ENCODE data around the gene INTS1. TPM values are rescaled to one million over a fixed set of nuclear protein-coding genes. Genes with fewer than 3 reads are reported as not detected.

INTS1 gene
- total RNA-seq, 1 donor from 2014 or later: 78.4 TPM

GRCh38 chr7:1431226-1431625, 73.0 kb downstream of the INTS1 start:
- DNase-seq (ENCODE audit: low spot score): no peak
- intact Hi-C loops (cut with DNase I): no loop called here
- no peak for ATAC-seq

- DNase-seq (ENCODE audit: low spot score): no peak
- intact Hi-C loops (cut with DNase I): no loop called here
- ATAC-seq: no peak
Observed at GRCh38 chr7:1430056-1430845, 73.9 kb downstream of the INTS1 start.

GRCh38 chr7:1428941-1429501, 75.2 kb downstream of the INTS1 start:
- intact Hi-C loops (cut with DNase I): loop anchor here (2.0 to 10.0 kb wide), 2 partner anchors 46 to 78 kb away; no protein-coding TSS in a partner anchor
- ATAC-seq: no peak
- DNase-seq (ENCODE audit: low spot score): no peak

- intact Hi-C loops (cut with DNase I): loop anchor here (10.0 kb wide), 1 partner anchor 48 kb away; no protein-coding TSS in a partner anchor
- DNase-seq (ENCODE audit: low spot score) (no peak), ATAC-seq (no peak)
Observed at GRCh38 chr7:1427064-1427657, 77.0 kb downstream of the INTS1 start.

- intact Hi-C loops (cut with DNase I): loop anchor here (10.0 kb wide), 1 partner anchor 48 kb away; no protein-coding TSS in a partner anchor
- ATAC-seq (no peak), DNase-seq (ENCODE audit: low spot score) (no peak)
Observed at GRCh38 chr7:1426474-1426873, 77.7 kb downstream of the INTS1 start.

- ATAC-seq: no peak
- intact Hi-C loops (cut with DNase I): loop anchor here (10.0 kb wide), 1 partner anchor 49 kb away; no protein-coding TSS in a partner anchor
- DNase-seq (ENCODE audit: low spot score): no peak
Observed at GRCh38 chr7:1425292-1426136, 78.7 kb downstream of the INTS1 start.

GRCh38 chr7:1424041-1424440, 80.1 kb downstream of the INTS1 start:
- ATAC-seq: no peak
- intact Hi-C loops (cut with DNase I): loop anchor here (10.0 kb wide), 1 partner anchor 51 kb away; no protein-coding TSS in a partner anchor

GRCh38 chr7:1423264-1423811, 80.9 kb downstream of the INTS1 start:
- ATAC-seq (no peak), DNase-seq (ENCODE audit: low spot score) (no peak)
- intact Hi-C loops (cut with DNase I): loop anchor here (10.0 kb wide), 1 partner anchor 51 kb away; no protein-coding TSS in a partner anchor

More at GRCh38 chr7:1424041-1424440, 80.1 kb downstream of the INTS1 start:
- no peak for DNase-seq (ENCODE audit: low spot score)

- DNase-seq (ENCODE audit: low spot score) (no peak), ATAC-seq (no peak)
- intact Hi-C loops (cut with DNase I): loop anchor here (10.0 kb wide), 1 partner anchor 52 kb away; no protein-coding TSS in a partner anchor
Observed at GRCh38 chr7:1422512-1423263, 81.5 kb downstream of the INTS1 start.

GRCh38 chr7:1421946-1422345, 82.2 kb downstream of the INTS1 start:
- intact Hi-C loops (cut with DNase I): loop anchor here (10.0 kb wide), 1 partner anchor 53 kb away; no protein-coding TSS in a partner anchor
- DNase-seq (ENCODE audit: low spot score): no peak
- ATAC-seq: no peak

GRCh38 chr7:1421020-1421790, 83.0 kb downstream of the INTS1 start:
- no peak for DNase-seq (ENCODE audit: low spot score)
- ATAC-seq: no peak

More at GRCh38 chr7:1421020-1421790, 83.0 kb downstream of the INTS1 start:
- intact Hi-C loops (cut with DNase I): loop anchor here (10.0 kb wide), 1 partner anchor 54 kb away; no protein-coding TSS in a partner anchor

Other genes with a start within 250 kb of the INTS1 start
- gene MICALL2, start 44.9 kb downstream of the INTS1 start, total RNA-seq: 127 TPM
- 57.2 TPM for gene MAFK, start 26.3 kb upstream of the INTS1 start, total RNA-seq
- gene TMEM184A, start 51.8 kb upstream of the INTS1 start, total RNA-seq: 0.27 TPM
- 17.5 TPM for gene PSMG3, start 65.6 kb upstream of the INTS1 start, total RNA-seq
- 2.4 TPM for gene ELFN1, start 165.9 kb upstream of the INTS1 start, total RNA-seq

Measured in sciatic nerve (tissue), 2 donors.